GM19372 (cell line): ENCODE results near the gene YLPM1.

Source experiments
- ATAC-seq: cut with Tn5 transposase; IDR thresholded peaks from one replicate; pipeline ENCODE4 v1.9.1; 2021; ENCODE audit warnings: mild to moderate bottlenecking, low read depth, moderate library complexity; ENCODE audit not compliant: unreplicated experiment

The YLPM1 gene

GRCh38 chr14:74867673-74868072 is 104.6 kb downstream of the YLPM1 start:
- ATAC-seq = no peak

- no peak for ATAC-seq
These were observed 105.6 kb downstream of the YLPM1 start for GRCh38 chr14:74868739-74869138.

GRCh38 chr14:74871819-74872218 is 108.7 kb downstream of the YLPM1 start:
- ATAC-seq = no peak

GRCh38 chr14:74875204-74875603 is 112.1 kb downstream of the YLPM1 start:
- ATAC-seq = no peak

- no peak for ATAC-seq
These were observed 113.1 kb downstream of the YLPM1 start, which contains the start of gene PROX2 for GRCh38 chr14:74875941-74876913. Gene PROX2, minus strand, starts transcription at chr14:74876145. Its CDS starts 12,311 bp downstream, at chr14:74863834.

- ATAC-seq = no peak
These were observed 116.5 kb downstream of the YLPM1 start for GRCh38 chr14:74879427-74880182.

GRCh38 chr14:74881431-74882102 is 118.5 kb downstream of the YLPM1 start, which contains the start of gene DLST:
Gene DLST, plus strand, starts transcription at chr14:74881916. Its CDS starts 38 bp downstream, at chr14:74881954.
- ATAC-seq = peak; percentile 92

- peak; percentile 37 for ATAC-seq
These were observed 119.2 kb downstream of the YLPM1 start for GRCh38 chr14:74882103-74882920.
